Glomerular visceral epithelial cell (primary cell): Measurements from ENCODE around the gene SLC7A14.

Source experiments
- DNase-seq: peaks from one replicate; pipeline ENCODE4 v3.0.0-alpha.2; 2016; ENCODE audit errors: extremely low spot score

SLC7A14 gene

DNA sequence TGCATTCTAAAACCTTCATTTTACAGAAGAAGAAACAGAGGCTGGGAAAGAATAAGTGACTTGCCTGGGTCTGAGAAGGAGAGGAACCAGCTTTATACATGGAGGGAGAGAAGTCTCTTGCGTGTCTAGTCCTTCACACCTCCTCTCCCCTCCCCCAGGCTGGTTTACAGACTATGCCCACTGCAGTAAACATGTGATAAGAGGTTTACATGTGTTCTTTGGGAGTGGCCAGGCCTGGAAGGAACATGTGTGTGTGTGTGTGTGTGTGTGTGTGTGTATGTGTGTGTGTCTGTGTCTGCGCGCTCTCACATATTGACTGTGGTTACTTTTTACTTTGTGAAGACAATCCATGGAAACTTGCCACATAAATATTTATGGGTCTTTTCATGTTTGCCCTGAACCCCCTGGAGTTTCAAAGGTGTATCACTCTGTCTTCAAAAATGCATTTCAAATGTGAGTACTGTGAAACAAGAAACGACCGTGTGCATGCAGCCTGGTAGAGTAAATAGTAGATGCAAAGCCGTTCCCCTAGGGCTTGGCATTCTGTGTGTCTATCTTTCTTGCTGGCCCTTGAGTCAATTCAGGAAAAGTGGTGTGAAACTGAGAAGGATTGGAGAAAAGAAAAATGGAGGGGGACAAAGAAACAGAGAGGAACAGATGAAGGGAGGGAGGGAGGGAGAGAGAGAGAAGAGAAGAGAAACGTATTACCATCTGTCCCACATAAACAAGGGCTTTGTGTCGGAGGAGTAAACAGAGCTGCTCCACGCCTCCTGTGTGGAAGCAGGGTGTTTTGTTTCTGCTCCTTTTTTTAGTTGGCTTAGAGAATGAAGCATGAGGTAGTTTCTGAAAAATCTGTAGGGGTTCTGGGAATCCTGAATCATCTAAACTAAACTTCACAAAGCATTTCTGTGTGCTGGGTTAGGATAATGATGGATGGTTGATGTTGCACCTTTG is 115.5 kb downstream of the SLC7A14 start:
- DNase-seq, result no peak

DNA sequence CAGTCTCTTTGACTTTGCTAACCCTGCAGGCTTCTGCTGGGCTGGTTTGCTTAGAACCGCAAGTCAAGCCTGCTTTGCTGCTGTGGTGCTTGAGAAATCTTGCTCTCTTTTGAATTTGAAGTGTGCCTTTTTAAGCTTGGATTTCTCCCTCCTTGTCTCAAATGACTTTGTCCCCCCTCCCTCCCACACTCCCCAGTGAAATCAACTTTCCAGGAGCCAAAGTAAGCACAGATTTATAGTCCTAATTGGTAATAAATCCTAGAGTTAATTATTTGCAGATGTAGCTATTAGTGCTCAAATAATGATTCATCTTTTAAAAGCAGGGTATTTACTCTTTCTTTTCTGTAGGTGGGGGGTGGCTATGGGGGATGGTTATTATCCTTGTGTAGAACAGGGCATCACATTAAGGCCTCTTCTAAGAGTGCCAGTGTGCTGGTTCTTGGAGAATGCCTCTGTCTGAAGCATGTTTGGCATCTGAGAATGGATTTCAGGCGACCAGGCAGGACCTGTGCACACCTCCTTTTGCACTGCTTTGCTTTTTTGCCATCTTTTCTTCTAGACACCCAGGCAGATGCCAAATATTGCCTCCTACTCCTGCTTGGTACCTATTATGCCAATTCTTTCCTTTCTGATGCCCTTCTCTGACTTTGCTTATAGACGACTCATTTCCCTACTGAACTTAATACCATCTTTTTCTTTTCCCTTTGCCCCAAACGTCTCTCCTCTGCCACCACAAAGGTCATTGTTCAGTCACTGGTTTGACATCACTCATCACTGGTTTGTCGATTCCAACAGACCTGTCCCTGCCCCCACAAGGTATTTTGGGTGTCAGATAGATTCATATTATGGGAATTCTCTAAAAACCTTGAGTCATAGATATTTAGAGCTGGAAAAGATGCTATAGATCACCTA is 116.5 kb downstream of the SLC7A14 start:
- DNase-seq, result peak; percentile 20

DNA sequence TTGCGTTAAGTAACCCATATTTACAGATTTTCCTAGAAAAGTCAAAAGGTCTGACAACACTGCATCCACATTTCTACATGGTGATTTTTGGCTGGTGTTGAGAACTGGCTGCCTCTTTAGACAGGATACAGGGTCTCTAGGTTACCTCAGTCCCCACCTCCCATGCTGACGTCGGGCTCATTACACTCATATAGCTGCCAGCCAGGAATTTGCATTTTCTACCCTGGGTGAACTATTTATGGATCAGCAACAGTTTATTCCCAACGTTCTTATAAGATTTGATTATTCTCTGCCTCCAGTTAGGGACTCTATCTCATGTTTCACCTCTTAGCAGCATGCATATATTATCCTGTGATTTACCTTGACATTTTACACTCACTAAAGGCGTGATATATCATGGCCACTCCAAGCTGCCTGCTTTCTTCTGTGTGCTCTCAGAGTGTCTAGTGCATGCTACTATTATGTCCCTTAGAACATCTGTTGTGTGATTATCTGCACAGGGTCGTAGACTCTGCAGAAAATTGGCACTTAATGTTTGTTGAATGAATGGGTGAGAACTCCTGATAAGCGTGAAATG is 118.2 kb downstream of the SLC7A14 start:
- no peak for DNase-seq

DNA sequence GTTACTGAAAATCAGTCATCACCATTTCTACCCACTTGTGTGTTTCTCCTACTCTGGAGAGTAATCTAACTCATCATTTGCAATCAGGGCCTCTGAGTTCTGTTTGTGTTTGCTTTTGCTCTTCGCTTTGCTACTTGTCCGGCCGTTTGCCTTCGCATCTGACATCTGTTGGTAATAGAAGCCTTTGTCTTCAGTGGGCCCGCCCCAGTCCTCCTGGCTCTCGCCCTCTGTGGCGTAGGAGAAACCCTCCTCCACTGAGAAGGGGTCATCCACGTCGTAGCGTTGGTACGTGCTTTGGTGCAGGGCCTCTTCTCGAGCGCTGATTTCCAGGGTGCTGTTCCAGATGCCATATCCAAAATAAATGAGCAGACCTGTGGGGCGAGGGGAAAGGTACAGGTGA is 118.9 kb downstream of the SLC7A14 start:
- DNase-seq, result no peak

DNA sequence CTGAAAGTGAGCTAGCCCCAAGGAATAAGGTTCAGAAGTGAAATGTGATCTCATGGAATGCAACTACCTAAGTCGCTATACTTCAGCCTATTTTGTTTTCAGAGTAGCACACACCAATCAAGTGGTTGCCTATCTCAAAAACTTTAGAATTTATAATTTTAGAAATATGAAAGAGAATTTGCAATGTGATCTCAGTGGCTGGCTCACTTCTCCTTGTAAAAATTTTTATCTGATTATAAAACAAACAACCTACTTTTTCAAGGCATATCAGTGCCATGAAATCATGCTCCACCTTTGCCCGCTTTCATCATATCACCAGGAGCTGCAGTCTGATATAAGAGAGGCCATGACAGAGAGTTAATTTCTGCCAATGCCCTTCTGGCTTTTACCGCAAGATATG is 119.9 kb downstream of the SLC7A14 start:
- DNase-seq, result no peak

DNA sequence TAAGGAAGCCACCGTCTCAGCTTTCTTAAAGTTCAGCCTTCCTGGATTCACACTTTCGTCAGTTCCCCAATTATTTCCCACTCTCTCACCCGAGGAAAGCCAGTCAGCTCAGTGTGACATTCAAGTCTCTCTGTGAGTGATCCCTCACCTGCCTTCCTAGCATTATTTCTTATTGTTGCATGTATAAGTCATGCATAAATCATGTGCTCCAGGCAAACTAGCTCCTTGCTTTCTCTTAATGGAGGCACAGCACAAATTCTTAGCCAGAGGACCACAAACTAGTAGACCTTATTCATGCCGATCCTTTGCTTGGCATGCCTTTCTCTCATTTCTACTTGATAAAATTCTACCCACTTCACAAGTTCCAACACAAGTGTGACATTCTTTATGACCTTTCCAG is 122.9 kb downstream of the SLC7A14 start:
- DNase-seq, result no peak

DNA sequence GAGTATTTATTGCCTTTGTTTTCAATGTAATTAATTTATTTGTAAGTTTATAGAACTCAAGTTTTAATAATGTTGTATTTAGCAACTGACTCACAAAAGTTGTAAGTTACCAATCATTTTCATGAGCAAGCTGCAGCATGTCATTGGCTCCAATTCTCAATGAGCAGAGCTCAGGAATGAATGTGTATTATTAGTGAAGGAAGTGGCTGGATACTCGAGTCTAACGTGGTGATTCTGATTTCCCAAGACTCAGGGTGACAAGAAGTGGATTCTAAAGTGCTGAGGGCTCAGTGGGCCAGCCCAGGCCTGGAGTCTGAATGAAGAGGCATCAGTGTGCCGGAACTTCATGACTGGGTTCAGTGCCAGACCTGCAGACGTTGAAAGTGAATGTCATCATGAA is 127.6 kb downstream of the SLC7A14 start:
- no peak for DNase-seq

DNA sequence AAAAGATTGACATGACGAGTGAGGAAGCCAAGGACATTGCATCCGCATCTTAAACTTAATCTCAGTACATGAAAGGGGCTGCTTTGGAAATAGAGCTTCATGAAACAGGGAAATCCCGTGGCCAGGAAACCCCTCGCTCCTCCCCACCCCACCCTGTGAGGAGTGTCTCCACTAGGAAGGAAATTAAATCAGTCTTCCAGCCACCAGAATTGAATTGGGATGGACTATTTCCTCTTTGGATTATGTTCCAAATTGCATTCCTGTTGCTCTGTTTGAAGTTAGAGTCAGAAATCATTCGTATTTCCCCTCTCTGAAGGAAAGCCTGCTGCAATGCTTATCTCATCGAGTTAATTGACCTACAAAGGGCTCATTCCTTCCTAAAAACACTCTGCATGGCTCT is 131.4 kb downstream of the SLC7A14 start:
- no peak for DNase-seq

DNA sequence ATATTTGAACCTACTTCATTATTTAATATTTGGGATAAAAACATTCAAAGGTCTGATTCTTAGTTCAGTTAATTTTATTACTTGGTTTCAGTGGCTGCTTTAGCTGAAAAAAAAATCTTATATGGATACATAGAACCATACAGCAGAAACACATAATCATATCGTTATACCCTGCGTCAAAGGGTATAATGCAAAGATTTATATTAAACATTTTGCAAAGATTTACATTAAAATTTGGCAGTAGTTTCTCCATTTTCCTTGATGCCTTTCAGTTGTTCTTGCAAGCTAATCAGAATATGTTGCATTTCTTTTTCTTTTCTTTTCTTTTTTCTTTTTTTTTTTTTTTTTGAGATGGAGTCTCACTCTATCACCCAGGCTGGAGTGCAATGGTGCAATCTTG is 135.8 kb downstream of the SLC7A14 start:
- no peak for DNase-seq

DNA sequence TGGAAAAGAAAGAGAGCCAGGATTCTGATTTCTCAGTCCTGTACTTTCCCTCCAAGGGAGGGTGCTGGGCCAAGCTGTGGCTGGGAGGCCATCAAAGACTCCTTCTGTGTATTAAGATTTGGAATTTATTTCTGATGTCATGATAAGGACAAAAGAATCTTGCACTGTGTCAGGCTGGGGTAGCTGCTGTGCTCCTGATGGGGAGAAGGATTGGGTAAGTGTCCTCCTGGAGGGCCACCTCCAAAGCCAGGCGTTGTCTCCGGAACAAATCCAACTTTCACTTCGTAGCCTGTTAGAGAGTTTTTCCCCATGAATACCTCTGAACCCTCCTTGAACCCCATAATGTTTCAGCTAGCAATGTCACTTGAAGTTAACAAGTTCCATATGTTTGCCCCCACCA is 137.3 kb downstream of the SLC7A14 start:
- no peak for DNase-seq

DNA sequence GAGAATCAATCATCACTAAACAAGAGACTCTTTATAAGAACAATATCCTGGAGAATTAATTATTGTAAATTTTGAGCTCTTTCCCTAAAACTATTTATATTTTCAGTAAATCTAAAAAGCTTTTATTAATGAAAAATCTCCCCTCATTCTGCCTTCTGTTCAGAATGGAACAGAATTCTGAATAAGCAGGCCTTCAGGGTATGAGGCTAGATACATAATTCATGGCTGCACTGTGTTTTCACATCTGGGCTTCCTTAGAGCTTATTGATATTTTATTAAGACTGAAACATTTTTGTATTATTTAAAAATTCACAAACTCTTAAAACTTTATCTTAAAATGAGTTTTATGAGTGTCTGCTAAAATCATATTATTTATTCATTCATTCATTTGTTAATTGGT is 142.4 kb downstream of the SLC7A14 start:
- DNase-seq, result no peak

DNA sequence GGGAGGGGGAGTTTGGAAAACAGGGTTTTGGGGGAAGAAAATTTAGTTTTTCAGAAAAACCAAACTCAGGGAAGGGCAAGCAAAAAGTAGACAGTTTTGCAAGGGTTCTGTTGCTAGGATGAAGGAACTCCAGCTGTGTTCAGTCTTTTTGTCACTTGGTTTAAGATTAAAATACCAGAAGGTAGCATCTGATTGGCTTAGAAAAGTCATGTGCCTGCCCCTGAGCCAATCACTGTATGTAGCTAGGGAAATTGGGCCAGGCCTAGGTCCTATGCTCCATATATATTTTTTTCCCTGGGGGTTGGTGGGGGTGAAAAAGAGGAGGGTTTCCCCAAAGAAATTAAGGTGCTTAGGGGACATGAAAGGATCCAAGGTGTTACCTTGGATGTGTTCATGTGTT is 142.9 kb downstream of the SLC7A14 start:
- DNase-seq, result no peak

DNA sequence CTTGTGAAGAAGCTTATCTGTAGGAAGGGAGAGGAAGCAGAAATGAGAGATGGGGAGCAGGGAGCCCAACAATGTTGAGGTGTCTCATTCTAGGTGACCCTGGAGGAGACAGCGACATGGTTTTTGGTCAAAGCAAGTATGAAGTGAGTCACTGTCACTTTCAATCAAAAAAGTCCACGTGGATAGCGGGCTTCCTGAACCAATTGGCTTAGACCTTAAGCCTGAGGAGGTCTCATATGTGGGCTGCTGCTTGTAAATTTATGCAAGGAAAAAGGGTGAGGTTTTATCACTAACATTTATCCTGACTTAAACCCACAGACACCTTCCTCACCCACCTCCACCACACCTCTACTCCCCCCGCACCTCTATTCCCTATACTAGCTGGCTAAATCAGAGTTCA is 144.5 kb downstream of the SLC7A14 start:
- DNase-seq, result no peak

DNA sequence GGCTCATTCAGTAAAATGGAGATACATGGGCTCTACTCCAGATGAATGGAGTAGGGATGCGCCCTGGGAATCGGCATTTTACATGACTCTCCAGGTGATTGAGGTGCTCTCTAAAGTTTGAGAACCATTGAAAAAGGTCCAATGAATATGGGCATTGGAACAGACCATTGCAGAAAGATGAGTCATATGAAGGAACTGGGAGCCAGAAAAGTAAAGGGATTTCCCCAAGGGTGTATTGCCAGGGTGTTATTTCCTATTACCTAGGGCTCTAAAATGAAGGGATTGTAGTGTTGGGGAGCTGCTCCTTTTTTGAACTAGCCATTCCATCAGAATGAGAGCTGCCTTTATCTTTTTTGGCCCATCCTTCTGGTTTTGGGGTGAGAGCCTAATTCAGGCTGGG is 145.5 kb downstream of the SLC7A14 start:
- peak; percentile 53 for DNase-seq

DNA sequence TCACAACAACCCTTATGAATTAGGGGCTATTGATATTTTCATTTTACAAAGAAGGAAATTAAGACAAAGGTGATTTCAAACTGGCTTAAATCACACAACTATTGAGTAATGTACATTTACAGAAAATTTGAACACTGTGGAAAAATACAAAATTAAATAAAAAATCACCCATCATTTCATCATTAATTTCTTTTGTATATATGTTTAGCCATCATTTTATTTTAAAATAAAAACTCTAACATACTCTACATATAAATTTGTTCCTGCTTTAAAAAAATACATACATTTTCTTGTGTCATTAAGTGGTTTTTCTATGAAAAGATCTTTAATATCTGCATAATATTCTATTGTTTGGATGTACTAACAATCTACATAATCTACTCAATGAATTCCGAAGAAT is 147.0 kb downstream of the SLC7A14 start:
- DNase-seq, result no peak

DNA sequence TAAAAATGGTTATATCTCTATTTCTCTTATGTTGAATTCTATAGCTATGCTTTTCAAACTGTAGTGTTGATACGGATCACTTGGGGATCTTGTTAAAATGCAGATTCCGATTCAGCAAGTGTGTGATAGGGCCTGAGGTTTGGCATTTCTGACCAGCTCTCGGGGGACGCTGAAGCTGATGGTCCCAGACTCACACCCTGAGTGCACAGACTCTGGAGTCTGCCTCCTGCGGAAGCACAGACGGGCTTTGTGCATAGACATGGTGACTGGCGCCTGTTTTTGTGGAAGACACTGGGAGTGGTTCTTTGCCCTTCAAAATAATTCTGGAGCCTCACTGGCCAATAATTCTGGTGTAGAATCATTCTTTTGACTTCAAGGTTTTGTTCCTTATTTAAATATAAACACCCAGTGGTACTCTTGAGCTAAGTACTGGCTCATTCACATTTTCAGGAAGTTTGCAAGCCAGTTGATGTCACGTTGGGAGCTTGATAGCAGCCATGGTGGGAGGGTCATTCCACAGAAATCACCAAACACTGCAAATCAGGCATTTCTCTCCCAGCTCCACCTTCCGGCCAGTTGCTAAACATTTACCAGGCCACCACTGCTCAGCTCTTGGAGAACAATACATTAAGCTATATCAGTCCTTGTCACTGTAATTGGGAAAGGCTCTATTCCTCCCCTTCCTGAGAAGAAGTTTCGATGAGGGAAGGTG is 148.0 kb downstream of the SLC7A14 start:
- DNase-seq, result peak; percentile 25

DNA sequence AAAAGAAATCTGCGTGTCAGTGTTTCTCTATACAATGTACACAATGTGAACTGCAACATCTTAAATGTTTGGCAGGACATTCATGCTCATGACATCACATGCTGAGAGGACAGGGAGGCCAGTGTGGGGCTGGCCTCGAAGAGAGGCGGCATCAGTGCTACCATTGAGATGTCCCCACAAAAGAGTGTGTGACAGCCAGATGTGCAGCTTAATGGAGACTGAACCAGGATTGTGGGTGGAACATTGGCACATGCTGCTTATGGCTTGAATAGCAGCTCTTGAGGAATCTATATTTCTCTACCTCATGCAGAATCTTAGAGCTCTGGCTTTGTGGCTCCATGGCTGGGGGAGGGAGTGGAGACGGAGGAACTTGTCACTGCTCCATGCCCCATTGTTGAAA is 148.7 kb downstream of the SLC7A14 start:
- no peak for DNase-seq

DNA sequence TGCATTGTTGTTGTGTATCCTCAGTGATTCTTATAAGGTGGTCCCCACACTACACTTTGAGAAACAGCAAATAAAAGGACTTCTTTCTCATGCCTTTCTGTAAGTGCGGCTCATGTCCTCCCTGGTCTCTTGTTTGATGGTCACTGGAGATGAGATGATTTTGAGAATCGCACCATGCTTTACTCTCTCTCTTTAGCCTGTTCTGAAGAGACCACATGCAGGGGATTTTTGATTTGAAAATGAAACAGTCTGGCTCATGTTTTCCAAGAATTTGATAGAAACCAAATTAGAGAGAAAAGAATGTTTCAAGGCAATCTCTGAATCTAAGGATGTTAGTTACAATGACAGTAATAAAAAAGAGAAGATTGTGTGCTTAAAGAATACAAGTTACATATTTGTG is 149.2 kb downstream of the SLC7A14 start:
- DNase-seq, result no peak

DNA sequence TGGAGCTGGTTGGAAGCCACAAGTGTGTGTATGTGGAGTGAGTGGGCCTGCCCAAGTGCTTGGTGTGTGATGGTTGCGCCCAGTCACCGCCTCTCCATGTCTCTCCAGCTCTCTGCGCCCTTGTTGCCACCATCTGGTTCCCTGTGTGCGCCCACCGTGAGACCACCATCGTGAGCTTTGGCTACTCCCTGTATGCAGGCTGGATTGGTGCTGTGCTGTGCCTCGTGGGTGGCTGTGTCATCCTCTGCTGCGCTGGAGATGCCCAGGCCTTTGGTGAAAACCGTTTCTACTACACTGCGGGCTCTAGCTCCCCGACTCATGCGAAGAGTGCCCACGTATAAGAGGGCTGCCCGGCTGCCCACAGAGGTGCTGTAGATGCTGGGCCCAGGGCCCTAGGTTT is 153.5 kb downstream of the SLC7A14 start:
- no peak for DNase-seq

DNA sequence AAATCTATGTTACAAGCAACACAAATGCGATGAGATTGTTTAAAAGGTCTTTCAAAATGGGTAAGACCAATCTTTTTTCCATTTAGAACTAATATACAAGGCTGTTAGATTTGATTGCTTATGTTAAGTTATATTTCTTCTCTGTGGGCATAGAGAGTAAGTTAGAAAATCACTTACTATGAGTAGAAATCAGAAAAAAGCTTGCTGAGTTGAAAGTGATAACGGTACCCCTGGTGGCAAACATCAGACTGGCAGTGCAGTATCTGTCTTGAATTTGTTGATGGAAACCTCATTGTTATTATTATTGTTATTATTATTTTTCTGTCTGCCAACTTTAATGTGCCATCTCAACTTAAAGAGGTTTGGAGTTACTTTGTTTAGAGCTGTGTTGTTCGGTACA is 154.8 kb downstream of the SLC7A14 start:
- DNase-seq, result no peak

DNA sequence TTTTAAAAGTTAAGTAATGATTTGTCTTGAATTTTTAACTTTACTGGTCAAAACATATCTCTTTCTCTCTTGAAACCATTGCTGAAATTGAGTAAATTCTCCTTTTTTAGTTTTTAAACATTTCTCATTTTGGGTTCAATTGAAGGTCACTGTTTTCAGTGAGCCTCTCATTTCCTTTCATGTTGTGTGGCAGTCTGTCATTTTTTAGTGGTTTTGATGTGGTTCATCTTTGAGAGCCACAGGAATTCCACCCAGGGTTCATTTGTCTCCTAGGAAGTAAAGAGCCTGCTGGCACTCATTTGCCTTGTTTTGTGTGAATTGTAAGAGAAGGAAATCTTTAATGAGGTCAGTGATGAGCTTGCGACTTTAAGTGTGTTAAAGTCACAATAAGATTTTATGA is 156.8 kb downstream of the SLC7A14 start:
- peak; percentile 78 for DNase-seq

DNA sequence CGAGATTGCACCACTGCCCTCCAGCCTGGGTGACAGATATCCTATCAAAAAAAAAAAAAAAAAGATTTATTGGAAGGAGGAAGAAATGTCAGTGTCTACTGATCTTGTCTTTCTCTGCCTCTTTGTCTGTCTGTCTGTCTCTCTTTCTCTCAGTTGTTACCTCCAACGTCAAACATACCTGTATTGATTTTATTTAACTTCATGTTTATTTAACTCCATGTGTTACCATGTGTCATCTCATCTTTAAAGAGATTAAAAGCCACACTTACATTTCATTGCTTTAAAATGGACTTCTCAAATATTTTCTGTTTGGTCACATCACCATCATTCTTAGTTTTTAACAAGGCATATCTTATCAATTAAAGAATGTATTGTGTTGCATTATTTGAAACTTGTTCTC is 157.8 kb downstream of the SLC7A14 start:
- DNase-seq, result no peak
